Mesodermal cell (in vitro differentiated cells): ENCODE data around the gene APLP2.

Experiments
- H3K27ac ChIP-seq: 2 replicates; pipeline ENCODE4 v1.7.0; 2013; ENCODE audit warnings: mild to moderate bottlenecking, low read depth, low read length, moderate library complexity; ENCODE audit not compliant: severe bottlenecking
- H3K36me3 ChIP-seq: 2 replicates; pipeline ENCODE4 v1.7.1; 2013; ENCODE audit warnings: mild to moderate bottlenecking, low read length, moderate library complexity; ENCODE audit not compliant: control insufficient read depth, insufficient read depth
- H3K4me1 ChIP-seq: one replicate; pipeline ENCODE4 v1.7.1; 2013; ENCODE audit warnings: mild to moderate bottlenecking, low read length; ENCODE audit not compliant: insufficient read depth, control insufficient read depth, poor library complexity, severe bottlenecking
- H3K4me3 ChIP-seq: 2 replicates; pipeline ENCODE4 v1.7.0; 2013; ENCODE audit warnings: low read length, control low read depth, mild to moderate bottlenecking; ENCODE audit not compliant: insufficient read depth, poor library complexity, severe bottlenecking; ENCODE audit errors: extremely low read depth
- H3K9me3 ChIP-seq: 2 replicates; pipeline ENCODE4 v1.7.1; 2013; ENCODE audit warnings: mild to moderate bottlenecking, low read length, moderate library complexity; ENCODE audit not compliant: control insufficient read depth
- WGBS, 2 experiments: methylation state at CpG; one replicate each; pipeline ENCODE4 v1.1.5; 2013; ENCODE audit warnings: missing lambda C conversion rate in 2 of 2; ENCODE audit not compliant: insufficient coverage in 2 of 2; 5-methylcytosine and 5-hydroxymethylcytosine counted together

APLP2 gene

DNA sequence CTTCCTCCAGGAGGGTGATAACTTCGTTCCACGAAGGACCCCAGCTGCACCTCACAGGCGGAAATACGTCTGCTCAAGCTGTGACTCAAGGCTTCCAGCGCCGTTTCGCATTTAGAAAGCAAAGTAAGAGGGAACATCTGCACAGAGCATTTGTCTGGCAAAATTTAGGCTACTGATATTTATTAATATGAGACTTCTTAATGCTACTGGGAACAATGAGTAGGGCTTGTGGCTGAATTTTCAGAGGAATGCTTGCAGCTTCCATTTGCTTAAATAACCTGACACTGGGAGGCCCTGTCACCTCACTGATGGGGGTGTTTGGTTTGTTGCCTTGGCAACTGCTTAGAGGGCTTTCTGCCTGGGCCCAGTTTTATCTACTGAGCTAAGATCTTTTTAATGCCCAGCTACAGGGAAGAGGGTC lies 75.2 kb downstream of the APLP2 start:
- no peaks in the 10 kb centered on the region for H3K4me1 ChIP-seq
- H3K9me3 ChIP-seq = no peaks in the 10 kb centered on the region
- H3K27ac ChIP-seq = peak overlapping the region; percentile 32
- no peak overlapping the region for H3K4me3 ChIP-seq
- peaks cover 76% of the 10 kb centered on the region for H3K36me3 ChIP-seq
- 90 to 92% methylated on average over 6 to 7 of the region's 7 CpGs for WGBS, 2 experiments

GRCh38 chr11:130145311-130145812 lies 75.7 kb downstream of the APLP2 start:
- Histone ChIP-seq H3K9me3 (no peaks in the 10 kb centered on the region), H3K36me3 (peaks cover 71% of the 10 kb centered on the region), H3K27ac (peak overlapping the region; percentile 37), H3K4me3 (no peak overlapping the region), H3K4me1 (no peaks in the 10 kb centered on the region)
- 100% methylated on average over 1 of the region's 3 CpGs for WGBS, 2 experiments

- H3K27ac ChIP-seq = no peak overlapping the region
- peaks cover 64% of the 10 kb centered on the region for H3K36me3 ChIP-seq
- H3K9me3 ChIP-seq = no peaks in the 10 kb centered on the region
- no peaks in the 10 kb centered on the region for H3K4me1 ChIP-seq
- H3K4me3 ChIP-seq = no peak overlapping the region
- WGBS, 2 experiments = 70 to 75% methylated on average over 12 of the region's 15 CpGs
These were observed 76.5 kb downstream of the APLP2 start for GRCh38 chr11:130145975-130146776.

DNA sequence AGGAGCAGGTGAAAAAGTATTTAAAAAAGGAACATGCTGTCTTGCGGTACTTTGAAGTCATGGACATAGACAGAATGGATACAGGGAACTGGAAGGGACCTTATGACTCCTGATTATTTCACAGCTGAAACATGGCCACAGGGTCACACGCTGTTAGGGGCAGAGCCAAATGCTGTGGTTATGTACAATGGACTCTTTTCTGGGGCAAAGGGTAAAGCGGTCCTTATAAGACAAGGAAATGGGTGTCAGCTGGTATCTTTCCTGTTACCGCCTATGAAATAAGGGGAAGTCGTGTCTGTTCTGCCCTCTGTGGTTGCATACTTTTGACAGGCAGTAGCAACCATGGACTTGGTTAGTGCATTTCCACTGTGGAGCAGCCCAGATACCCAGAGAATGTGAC lies 77.1 kb downstream of the APLP2 start:
- no peaks in the 10 kb centered on the region for H3K9me3 ChIP-seq
- 93 to 94% methylated on average over 4 to 5 of the region's 5 CpGs for WGBS, 2 experiments
- H3K27ac ChIP-seq = no peak overlapping the region
- no peaks in the 10 kb centered on the region for H3K4me1 ChIP-seq
- no peak overlapping the region for H3K4me3 ChIP-seq
- peaks cover 58% of the 10 kb centered on the region for H3K36me3 ChIP-seq

DNA sequence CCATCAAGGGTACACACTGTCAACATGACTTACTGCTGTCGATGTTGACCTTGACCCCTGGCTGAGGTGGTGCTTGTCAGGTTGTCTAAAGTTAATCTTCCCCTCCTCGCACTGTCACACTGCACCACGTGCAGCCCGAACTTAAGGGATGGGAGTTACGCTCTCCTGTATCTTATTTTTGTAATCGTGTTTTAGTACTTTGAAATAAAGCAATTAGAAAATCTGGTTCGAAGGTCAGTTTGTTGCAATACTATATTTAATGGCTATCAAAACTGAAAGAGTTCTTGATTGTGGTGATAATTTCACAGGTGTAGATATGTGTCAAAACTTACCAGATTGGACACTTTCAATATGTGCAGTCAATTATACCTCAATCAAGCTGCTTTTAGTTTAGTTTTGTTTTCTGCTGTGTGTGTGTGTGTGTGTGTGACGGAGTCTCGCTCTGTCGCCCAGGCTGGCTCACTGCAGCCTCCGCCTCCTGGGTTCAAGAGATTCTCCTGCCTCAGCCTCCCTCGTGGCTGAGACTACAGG lies 79.2 kb downstream of the APLP2 start:
- WGBS, 2 experiments = 98 to 100% methylated on average over 1 to 6 of the region's 12 CpGs
- no peak overlapping the region for H3K27ac ChIP-seq
- H3K4me3 ChIP-seq = no peak overlapping the region
- no peaks in the 10 kb centered on the region for H3K4me1 ChIP-seq
- no peaks in the 10 kb centered on the region for H3K9me3 ChIP-seq
- peaks cover 37% of the 10 kb centered on the region for H3K36me3 ChIP-seq

DNA sequence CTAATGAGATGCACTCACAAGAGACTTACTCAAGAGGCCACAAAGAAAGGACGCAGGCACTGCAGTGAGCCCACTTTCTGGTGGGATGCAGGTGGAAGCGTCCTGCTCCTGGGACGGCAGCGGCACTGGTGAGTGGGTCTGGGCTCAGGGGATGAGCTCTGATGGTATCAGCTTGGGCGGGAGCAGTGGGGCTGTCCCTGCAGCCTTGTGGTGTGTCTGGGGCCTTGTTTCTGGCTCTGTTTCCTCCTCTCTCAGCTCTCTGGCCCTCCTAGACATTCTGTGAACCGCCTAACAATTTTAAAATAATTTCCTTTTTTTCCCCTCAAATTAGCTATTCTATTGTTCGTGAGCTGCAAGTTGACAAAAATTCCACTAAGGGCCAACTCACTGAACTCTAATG lies 81.1 kb downstream of the APLP2 start:
- Histone ChIP-seq H3K27ac (no peak overlapping the region), H3K4me3 (no peak overlapping the region), H3K36me3 (peaks cover 19% of the 10 kb centered on the region), H3K4me1 (no peaks in the 10 kb centered on the region), H3K9me3 (no peaks in the 10 kb centered on the region)
- 95% methylated on average over 4 to 6 of the region's 7 CpGs for WGBS, 2 experiments

DNA sequence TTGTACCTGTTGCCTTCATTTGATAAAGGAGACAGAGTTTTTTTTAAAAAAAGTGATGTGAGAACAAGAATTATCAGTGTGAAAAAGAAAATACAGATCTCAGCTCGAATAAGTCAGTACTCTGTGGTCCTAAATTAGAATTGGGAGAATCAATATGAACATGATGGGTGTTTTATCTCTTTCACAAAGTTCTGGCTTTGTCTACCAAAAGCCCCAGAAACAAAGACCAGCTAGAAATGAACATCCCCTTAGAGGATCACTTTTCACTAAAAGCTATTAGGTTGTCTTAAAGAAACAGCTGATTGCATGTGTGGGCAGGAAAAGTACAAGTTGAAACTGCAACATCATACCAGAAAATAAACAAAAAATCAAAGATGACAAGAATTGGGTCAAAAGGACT lies 81.5 kb downstream of the APLP2 start:
- H3K4me3 ChIP-seq = no peak overlapping the region
- peaks cover 16% of the 10 kb centered on the region for H3K36me3 ChIP-seq
- no peaks in the 10 kb centered on the region for H3K9me3 ChIP-seq
- H3K27ac ChIP-seq = no peak overlapping the region
- no peaks in the 10 kb centered on the region for H3K4me1 ChIP-seq
- 100% methylated on average over 1 of the region's 1 CpG; no CpG with 5 or more reads in 1 of the 2 experiments for WGBS, 2 experiments

DNA sequence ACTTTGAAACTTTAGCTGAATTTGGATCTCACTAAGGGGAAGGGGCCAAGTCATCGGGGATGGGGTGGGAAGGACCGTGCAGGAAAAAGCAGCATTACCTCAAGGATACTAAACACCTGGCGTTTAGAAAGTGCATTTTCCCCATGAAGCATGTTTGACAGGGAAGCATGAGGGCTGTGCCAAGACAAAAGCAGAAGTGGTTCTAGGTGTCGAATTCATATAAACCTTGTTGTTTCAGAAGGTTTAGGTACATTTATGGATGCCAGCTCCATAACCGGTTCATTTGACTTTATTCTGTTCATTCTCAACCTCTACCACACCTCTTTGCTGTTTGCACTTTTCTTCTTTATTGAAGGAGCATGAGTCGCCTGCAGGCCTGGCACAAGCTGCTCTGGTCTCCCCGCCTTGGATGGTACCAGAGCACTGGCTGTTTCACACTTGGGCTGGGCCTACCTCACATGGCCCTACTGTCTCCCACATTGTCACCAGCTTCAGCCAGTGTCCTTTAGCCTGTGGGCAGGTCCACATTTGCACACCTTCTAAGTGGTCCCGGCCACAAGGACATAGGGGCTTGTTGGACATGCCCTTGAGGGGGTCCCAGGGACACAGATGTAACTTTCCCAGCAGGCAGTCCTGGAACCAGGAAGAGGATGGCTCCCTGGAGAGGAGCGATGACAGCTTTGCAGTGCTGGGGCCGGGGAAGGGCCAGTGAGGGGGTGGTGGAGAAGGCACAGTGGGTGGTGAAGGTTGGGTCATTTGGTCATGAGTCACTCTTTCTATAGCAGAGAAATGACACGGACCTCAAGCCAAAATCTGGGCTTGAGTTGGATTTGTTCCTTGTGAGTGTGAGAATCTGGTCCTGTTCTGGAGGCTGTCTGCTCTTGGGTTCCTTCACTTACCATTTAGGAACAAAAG lies 86.7 kb downstream of the APLP2 start:
- 88 to 91% methylated on average over 9 of the region's 11 CpGs for WGBS, 2 experiments
- no peaks in the 10 kb centered on the region for H3K9me3 ChIP-seq
- no peaks in the 10 kb centered on the region for H3K4me1 ChIP-seq
- H3K36me3 ChIP-seq = no peaks in the 10 kb centered on the region
- H3K4me3 ChIP-seq = no peak overlapping the region
- no peak overlapping the region for H3K27ac ChIP-seq

DNA sequence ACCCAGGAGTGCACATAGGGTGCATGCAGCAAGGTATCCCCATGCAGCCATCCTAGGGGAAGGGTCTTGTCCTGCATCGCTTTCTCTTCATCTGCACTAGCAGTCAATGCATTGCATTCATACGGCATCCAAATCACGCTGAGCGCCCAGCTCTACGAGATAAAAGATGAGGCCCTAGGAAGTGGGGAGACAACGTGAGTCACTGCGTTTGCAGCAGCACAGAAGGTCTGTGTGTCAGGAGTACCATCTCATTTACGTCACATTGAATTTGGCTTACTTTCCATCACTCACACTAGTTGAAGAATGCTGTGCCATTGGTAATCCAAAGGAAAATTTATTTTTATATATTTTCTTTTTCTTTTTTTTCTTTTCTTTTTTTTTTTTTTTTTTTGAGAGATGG lies 87.4 kb downstream of the APLP2 start:
- H3K4me3 ChIP-seq = no peak overlapping the region
- no peak overlapping the region for H3K27ac ChIP-seq
- no peaks in the 10 kb centered on the region for H3K4me1 ChIP-seq
- no peaks in the 10 kb centered on the region for H3K9me3 ChIP-seq
- H3K36me3 ChIP-seq = no peaks in the 10 kb centered on the region
- WGBS, 2 experiments = 89 to 92% methylated on average over 5 to 6 of the region's 8 CpGs

GRCh38 chr11:130157840-130158239 lies 88.1 kb downstream of the APLP2 start:
- 90 to 100% methylated on average over 1 to 2 of the region's 3 CpGs for WGBS, 2 experiments
- Histone ChIP-seq H3K27ac (no peak overlapping the region), H3K9me3 (no peaks in the 10 kb centered on the region), H3K36me3 (no peaks in the 10 kb centered on the region), H3K4me1 (no peaks in the 10 kb centered on the region), H3K4me3 (no peak overlapping the region)
